Mesendoderm (in vitro differentiated cells): ENCODE results near the gene COL12A1.

Source experiments
- DNase-seq: peaks from one replicate; pipeline ENCODE4 v3.0.0; 2013
- H2AK5ac ChIP-seq: 2 replicates; pipeline ENCODE4 v1.6.1; 2013; ENCODE audit warnings: low read length, inconsistent platforms
- H2BK120ac ChIP-seq: 2 replicates; pipeline ENCODE4 v1.6.1; 2013; ENCODE audit warnings: low read depth, mild to moderate bottlenecking, low read length, moderate library complexity, mixed read lengths
- H2BK15ac ChIP-seq: replicated peaks from 2 replicates; pipeline ENCODE4 v1.6.1; 2013; ENCODE audit warnings: low read depth, mild to moderate bottlenecking, moderate library complexity
- H2BK5ac ChIP-seq: 2 replicates; pipeline ENCODE4 v1.6.1; 2013; ENCODE audit warnings: low read length, inconsistent platforms
- H3K18ac ChIP-seq: 2 replicates; pipeline ENCODE4 v1.6.1; 2013; ENCODE audit warnings: mild to moderate bottlenecking, low read length, mixed read lengths
- H3K23ac ChIP-seq: one replicate; pipeline ENCODE4 v1.6.1; 2013; ENCODE audit warnings: low read length
- H3K27ac ChIP-seq: 2 replicates; pipeline ENCODE4 v1.5.1; 2013; ENCODE audit warnings: low read depth, mild to moderate bottlenecking, inconsistent platforms, low read length, moderate library complexity
- H3K27me3 ChIP-seq: 2 replicates; pipeline ENCODE4 v1.6.1; 2013; ENCODE audit warnings: low read length, control low read depth, mild to moderate bottlenecking, inconsistent platforms; ENCODE audit not compliant: insufficient read depth, poor library complexity
- H3K36me3 ChIP-seq: 2 replicates; pipeline ENCODE4 v1.6.1; 2013; ENCODE audit warnings: low read length, inconsistent platforms; ENCODE audit not compliant: control insufficient read depth, insufficient read depth
- H3K4ac ChIP-seq: one replicate; pipeline ENCODE4 v1.6.1; 2013; ENCODE audit warnings: low read depth, mild to moderate bottlenecking, low read length, moderate library complexity
- H3K4me1 ChIP-seq: 2 replicates; pipeline ENCODE4 v1.6.1; 2013; ENCODE audit warnings: low read depth, low read length, inconsistent platforms; ENCODE audit not compliant: control insufficient read depth
- H3K4me2 ChIP-seq: 2 replicates; pipeline ENCODE4 v1.6.1; 2013; ENCODE audit warnings: low read length
- H3K4me3 ChIP-seq: 2 replicates; pipeline ENCODE4 v1.5.1; 2013; ENCODE audit warnings: mild to moderate bottlenecking, low read length
- H3K56ac ChIP-seq: one replicate; pipeline ENCODE4 v1.6.1; 2013; ENCODE audit warnings: low read length
- H3K79me1 ChIP-seq: 2 replicates; pipeline ENCODE4 v1.6.1; 2013; ENCODE audit warnings: low read length, inconsistent platforms
- H3K79me2 ChIP-seq: 2 replicates; pipeline ENCODE4 v1.6.1; 2013; ENCODE audit warnings: mild to moderate bottlenecking, low read length; ENCODE audit not compliant: control insufficient read depth, insufficient read depth
- H3K9ac ChIP-seq: 2 replicates; pipeline ENCODE4 v1.6.1; 2013; ENCODE audit warnings: low read length, inconsistent platforms
- H4K5ac ChIP-seq: one replicate; pipeline ENCODE4 v1.6.1; 2013; ENCODE audit warnings: low read length
- H4K8ac ChIP-seq: one replicate; pipeline ENCODE4 v1.6.1; 2013; ENCODE audit warnings: low read depth, mild to moderate bottlenecking, control low read depth, low read length, moderate library complexity
- WGBS: extraction: QIAGEN DNeasy Blood & Tissue Kit; methylation state at CpG from one replicate; pipeline ENCODE4 v1.1.7; 2013; ENCODE audit warnings: low lambda C conversion rate, missing lambda C conversion rate; ENCODE audit not compliant: insufficient coverage; ENCODE audit errors: extremely low coverage; 5-methylcytosine and 5-hydroxymethylcytosine counted together

Gene COL12A1

DNA sequence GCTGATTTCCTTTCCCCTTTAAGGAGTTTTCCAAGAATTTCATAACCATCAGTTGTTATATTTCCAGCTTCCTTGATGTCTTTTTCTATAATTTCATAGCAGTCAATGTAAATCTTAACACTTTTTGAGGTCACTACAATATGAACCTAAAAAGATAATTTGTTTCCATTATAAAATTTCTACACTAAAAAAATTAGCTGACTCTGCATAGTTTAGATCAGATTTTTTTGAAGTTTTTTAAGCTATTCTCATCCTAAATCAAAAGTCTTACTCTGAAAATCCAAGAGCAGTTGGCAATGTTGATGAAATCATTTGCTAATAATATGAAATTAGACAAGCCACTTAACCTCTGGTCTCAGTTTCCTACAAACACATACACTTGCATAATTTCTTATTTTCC lies 96.8 kb downstream of the COL12A1 start:
- Histone ChIP-seq H3K23ac (no peak overlapping the region), H3K36me3 (no peaks in the 10 kb centered on the region), H2AK5ac (no peak overlapping the region), H3K27ac (no peak overlapping the region), H3K79me1 (no peaks in the 10 kb centered on the region), H2BK120ac (no peak overlapping the region), H3K4me2 (no peak overlapping the region), H3K9ac (no peak overlapping the region), H3K56ac (no peak overlapping the region), H4K8ac (no peak overlapping the region), H3K18ac (no peak overlapping the region), H3K4me1 (no peaks in the 10 kb centered on the region), H4K5ac (no peak overlapping the region), H3K4me3 (no peak overlapping the region), H3K4ac (no peak overlapping the region), H2BK15ac (no peak overlapping the region), H3K27me3 (no peaks in the 10 kb centered on the region), H2BK5ac (no peak overlapping the region), H3K79me2 (no peaks in the 10 kb centered on the region)
- DNase-seq: no peak

- no peak overlapping the region for H4K5ac ChIP-seq
- no CpG with 5 or more reads among the region's 2 CpGs for WGBS
- H3K27ac ChIP-seq: no peak overlapping the region
- no peak overlapping the region for H3K4me3 ChIP-seq
- H3K9ac ChIP-seq: no peak overlapping the region
- no peak for DNase-seq
- H3K56ac ChIP-seq: no peak overlapping the region
- H3K4me1 ChIP-seq: no peaks in the 10 kb centered on the region
- H3K4ac ChIP-seq: no peak overlapping the region
- no peaks in the 10 kb centered on the region for H3K27me3 ChIP-seq
- H3K4me2 ChIP-seq: no peak overlapping the region
- no peak overlapping the region for H2BK5ac ChIP-seq
- H4K8ac ChIP-seq: no peak overlapping the region
- H3K23ac ChIP-seq: no peak overlapping the region
- no peaks in the 10 kb centered on the region for H3K79me1 ChIP-seq
- H3K36me3 ChIP-seq: no peaks in the 10 kb centered on the region
- H2BK15ac ChIP-seq: no peak overlapping the region
- no peaks in the 10 kb centered on the region for H3K79me2 ChIP-seq
- no peak overlapping the region for H2BK120ac ChIP-seq
- no peak overlapping the region for H3K18ac ChIP-seq
- no peak overlapping the region for H2AK5ac ChIP-seq
Observed at GRCh38 chr6:75108333-75108974, 97.4 kb downstream of the COL12A1 start.

GRCh38 chr6:75107913-75108312 lies 97.9 kb downstream of the COL12A1 start:
- Histone ChIP-seq H2AK5ac (no peak overlapping the region), H3K56ac (no peak overlapping the region), H3K4ac (no peak overlapping the region), H3K79me2 (no peaks in the 10 kb centered on the region), H3K4me3 (no peak overlapping the region), H2BK15ac (no peak overlapping the region), H3K9ac (no peak overlapping the region), H3K18ac (no peak overlapping the region), H4K8ac (no peak overlapping the region), H3K79me1 (no peaks in the 10 kb centered on the region), H3K27me3 (no peaks in the 10 kb centered on the region), H3K4me1 (no peaks in the 10 kb centered on the region), H2BK120ac (no peak overlapping the region), H3K4me2 (no peak overlapping the region), H2BK5ac (no peak overlapping the region), H3K23ac (no peak overlapping the region), H3K36me3 (no peaks in the 10 kb centered on the region), H3K27ac (no peak overlapping the region), H4K5ac (no peak overlapping the region)
- no peak for DNase-seq

- H3K79me1 ChIP-seq: no peaks in the 10 kb centered on the region
- H3K23ac ChIP-seq: no peak overlapping the region
- no peak overlapping the region for H4K5ac ChIP-seq
- H3K79me2 ChIP-seq: no peaks in the 10 kb centered on the region
- H2AK5ac ChIP-seq: no peak overlapping the region
- H3K4ac ChIP-seq: no peak overlapping the region
- no peak overlapping the region for H3K56ac ChIP-seq
- H3K9ac ChIP-seq: no peak overlapping the region
- H2BK15ac ChIP-seq: no peak overlapping the region
- no peaks in the 10 kb centered on the region for H3K4me1 ChIP-seq
- WGBS: no CpG with 5 or more reads among the region's 2 CpGs
- no peak overlapping the region for H3K4me2 ChIP-seq
- no peak overlapping the region for H3K4me3 ChIP-seq
- DNase-seq: no peak
- no peaks in the 10 kb centered on the region for H3K36me3 ChIP-seq
- H3K27ac ChIP-seq: no peak overlapping the region
- H3K27me3 ChIP-seq: no peaks in the 10 kb centered on the region
- no peak overlapping the region for H3K18ac ChIP-seq
- H4K8ac ChIP-seq: no peak overlapping the region
- H2BK5ac ChIP-seq: no peak overlapping the region
- no peak overlapping the region for H2BK120ac ChIP-seq
Observed at GRCh38 chr6:75106426-75106825, 99.4 kb downstream of the COL12A1 start.

DNA sequence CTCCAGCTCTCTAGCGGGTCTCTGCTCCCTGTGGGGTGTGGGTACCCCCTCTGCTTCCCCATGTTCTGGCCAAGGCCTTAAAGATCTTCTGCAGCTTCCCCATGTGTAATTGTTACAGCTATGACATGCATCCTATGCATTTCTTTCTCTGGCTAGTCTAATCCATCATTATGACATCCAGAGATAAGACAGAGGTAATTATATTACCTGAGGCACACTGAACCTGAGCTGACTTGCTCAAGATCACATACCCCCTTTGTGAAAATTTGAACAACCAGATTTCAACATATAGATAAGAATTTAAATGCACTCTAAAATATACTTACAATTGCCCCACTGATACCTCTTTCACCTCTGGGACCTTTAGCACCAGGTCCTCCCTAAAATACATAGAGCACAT lies 102.4 kb downstream of the COL12A1 start:
- no peak overlapping the region for H3K9ac ChIP-seq
- no peak overlapping the region for H3K4me3 ChIP-seq
- H3K79me2 ChIP-seq: no peaks in the 10 kb centered on the region
- no peak overlapping the region for H2BK5ac ChIP-seq
- no peak overlapping the region for H3K56ac ChIP-seq
- no peak overlapping the region for H2BK15ac ChIP-seq
- H3K4ac ChIP-seq: no peak overlapping the region
- no peak overlapping the region for H2AK5ac ChIP-seq
- H3K4me2 ChIP-seq: no peak overlapping the region
- no peak overlapping the region for H4K5ac ChIP-seq
- H3K23ac ChIP-seq: no peak overlapping the region
- H3K18ac ChIP-seq: no peak overlapping the region
- no peaks in the 10 kb centered on the region for H3K27me3 ChIP-seq
- H3K27ac ChIP-seq: no peak overlapping the region
- no peak overlapping the region for H4K8ac ChIP-seq
- DNase-seq: no peak
- WGBS: no CpG with 5 or more reads among the region's 1 CpG
- no peaks in the 10 kb centered on the region for H3K36me3 ChIP-seq
- H3K79me1 ChIP-seq: no peaks in the 10 kb centered on the region
- H3K4me1 ChIP-seq: no peaks in the 10 kb centered on the region
- no peak overlapping the region for H2BK120ac ChIP-seq

- H3K27ac ChIP-seq: no peak overlapping the region
- no peak overlapping the region for H4K5ac ChIP-seq
- no peak overlapping the region for H2AK5ac ChIP-seq
- DNase-seq: no peak
- WGBS: no CpG with 5 or more reads among the region's 5 CpGs
- H4K8ac ChIP-seq: no peak overlapping the region
- no peaks in the 10 kb centered on the region for H3K79me2 ChIP-seq
- no peak overlapping the region for H3K4ac ChIP-seq
- no peak overlapping the region for H2BK120ac ChIP-seq
- no peak overlapping the region for H2BK15ac ChIP-seq
- no peaks in the 10 kb centered on the region for H3K4me1 ChIP-seq
- H3K27me3 ChIP-seq: no peaks in the 10 kb centered on the region
- H3K56ac ChIP-seq: no peak overlapping the region
- H3K79me1 ChIP-seq: no peaks in the 10 kb centered on the region
- H3K9ac ChIP-seq: no peak overlapping the region
- no peak overlapping the region for H2BK5ac ChIP-seq
- no peaks in the 10 kb centered on the region for H3K36me3 ChIP-seq
- no peak overlapping the region for H3K4me3 ChIP-seq
- no peak overlapping the region for H3K23ac ChIP-seq
- H3K18ac ChIP-seq: no peak overlapping the region
- no peak overlapping the region for H3K4me2 ChIP-seq
Observed at GRCh38 chr6:75102301-75102700, 103.6 kb downstream of the COL12A1 start.
